A549 treated with AZD2906 at 1 μM for 4 hours (cell line): ENCODE results near the gene GLB1L2. TPM values are rescaled to one million over a fixed set of nuclear protein-coding genes. Genes with fewer than 3 reads are reported as not detected.

ENCODE experiments used
- total RNA-seq: library from RNA; stranded (reverse); fragments of 200-300 nt; extraction: Qiagen RNA extraction; gene quantifications from 5 replicates; pipeline ENCODE4 v1.2.3, GENCODE V29; 2022

Gene GLB1L2
- 1.9 to 2.2 TPM (median 2.2 TPM) in 5 replicates for total RNA-seq

GRCh38 chr11:134331354-134332188, at the start of gene GLB1L2:
Gene GLB1L2 (plus strand): TSS chr11:134331988. CDS start chr11:134332062, 74 bp downstream.

GRCh38 chr11:134412203-134413042, 80.6 kb downstream of the GLB1L2 start, which contains the start of gene B3GAT1:
Gene B3GAT1 (minus strand): TSS chr11:134412242. CDS start chr11:134387659, 24,583 bp downstream.

Other genes with a start within 250 kb of the GLB1L2 start
- 20.0 to 23.7 TPM (median 22.0 TPM) in 5 replicates for gene NCAPD3, start 108.0 kb upstream of the GLB1L2 start, total RNA-seq
- 19.0 to 22.1 TPM (median 20.6 TPM) in 5 replicates for gene VPS26B, start 107.3 kb upstream of the GLB1L2 start, total RNA-seq
- 16.6 to 18.9 TPM (median 17.9 TPM) in 5 replicates for gene THYN1, start 78.6 kb upstream of the GLB1L2 start, total RNA-seq
- 8.4 to 10.3 TPM (median 9.2 TPM) in 5 replicates for gene ACAD8, start 78.4 kb upstream of the GLB1L2 start, total RNA-seq
- 0.03 to 0.05 TPM (median 0.05 TPM) in 3 of 5 replicates, not detected in the others for gene GLB1L3, start 55.6 kb upstream of the GLB1L2 start, total RNA-seq
- 0.01 to 0.04 TPM (median 0.02 TPM) in 4 of 5 replicates, not detected in the other for gene B3GAT1, start 80.3 kb downstream of the GLB1L2 start, total RNA-seq